GM12892 (cell line): ENCODE data around the gene TAS2R60.

Experiments used
- POLR2A ChIP-seq: IDR thresholded peaks from 2 replicates; pipeline ENCODE4 v1.6.1; 2011; ENCODE audit warnings: low read depth, low read length, control low read depth
- POLR2AphosphoS5 ChIP-seq: IDR thresholded peaks from 2 replicates; pipeline ENCODE4 v1.6.1; 2011; ENCODE audit warnings: low read depth, low read length, control low read depth
- TAF1 ChIP-seq: IDR thresholded peaks from 2 replicates; pipeline ENCODE4 v1.6.1; 2011; ENCODE audit warnings: low read depth, mild to moderate bottlenecking, control low read depth, low read length, borderline replicate concordance

GRCh38 chr7:143435266-143435665 lies 8.0 kb upstream of the TAS2R60 start:
- TF ChIP-seq POLR2A (no peak), TAF1 (no peak), POLR2AphosphoS5 (no peak)
